Adrenal gland (tissue), 12 donors: ENCODE data around the gene INKA2. TPM values are rescaled to one million over a fixed set of nuclear protein-coding genes. Genes with fewer than 3 reads are reported as not detected.

Experiments
- DNase-seq, 7 donors: peaks; one replicate each; pipeline ENCODE4 v3.0.0-alpha.2; 2019 to 2020
- H3K27ac ChIP-seq, 5 donors: fragments of 200-600 bp; sonication (generic) in 4 of 5; 1 replicate in 3 of 5; 2 replicates in 2 of 5; pipeline versions ENCODE4 v1.5.1 to v1.8.0; 2016 to 2020; ENCODE audit warnings: mild to moderate bottlenecking in 1 of 5
- H3K27me3 ChIP-seq: fragments of 200-600 bp; 2 replicates; pipeline ENCODE4 v1.8.0; 2021
- H3K36me3 ChIP-seq, 2 donors: fragments of 200-600 bp; replicated peaks in 1 of 2; 1 replicate in 1 of 2; 2 replicates in 1 of 2; pipeline versions ENCODE4 v1.5.1 to v1.8.0; 2018 to 2022
- H3K4me1 ChIP-seq, 2 donors: fragments of 200-600 bp; replicated peaks in 1 of 2; 1 replicate in 1 of 2; 2 replicates in 1 of 2; pipeline versions ENCODE4 v1.5.1 to v1.8.0; 2018 to 2021
- H3K4me3 ChIP-seq, 4 donors: fragments of 200-600 bp; sonication (generic) in 3 of 4; one replicate each; pipeline ENCODE4 v1.5.1; 2016 to 2018
- H3K9me3 ChIP-seq, 3 donors: fragments of 200-600 bp; sonication (generic) in 1 of 3; replicated peaks in 1 of 3; 1 replicate in 2 of 3; 2 replicates in 1 of 3; pipeline versions ENCODE4 v1.5.1 to v1.8.0; 2016 to 2021
- CTCF ChIP-seq, 6 experiments: fragments of 450-650 bp in 4 of 6; fragments of 200-600 bp in 2 of 6; sonication (generic) in 1 of 6; IDR thresholded peaks; 1 replicate in 5 of 6; 2 replicates in 1 of 6; pipeline versions ENCODE4 v1.5.1 to v1.8.0; 2016 to 2021; ENCODE audit warnings: antibody characterized with exemption in 6 of 6, mild to moderate bottlenecking in 2 of 6, moderate library complexity in 1 of 6
- POLR2A ChIP-seq, 2 donors: fragments of 450-650 bp; IDR thresholded peaks; one replicate each; pipeline ENCODE4 v1.6.1; 2017; ENCODE audit warnings: antibody characterized with exemption in 2 of 2, mild to moderate bottlenecking in 2 of 2, moderate library complexity in 1 of 2
- WGBS, 4 donors: extraction: QIAGEN DNeasy Blood & Tissue Kit in 2 of 4; methylation state at CpG; one replicate each; pipeline versions ENCODE4 v1.1.5 to v1.1.7; 2013 to 2017; 5-methylcytosine and 5-hydroxymethylcytosine counted together
- intact Hi-C, 2 donors: fragments of 100-400 bp; cut with DNase I; formaldehyde crosslinking; loops; one replicate each; pipeline versions ENCODE4 v1.14.1 to v1.15.0; 2022 to 2023
- polyA plus RNA-seq, 3 donors: library from polyadenylated mRNA; stranded (reverse); fragments of 200-250 nt in 2 of 3; fragments of 350-450 nt in 1 of 3; fragmentation: Illumina TruSeq in 1 of 3; extraction: RNeasy Lipid Tissue Mini Kit (QIAGEN cat#74804) in 1 of 3; gene quantifications; one replicate each; pipeline ENCODE4 v1.2.3, GENCODE V29; 2013 to 2014
- total RNA-seq, 9 donors: library from RNA; depleted of rRNA in 4 of 9; stranded (reverse); fragments of >200 nt in 4 of 9; fragments of 120-200 nt in 1 of 9; fragmentation: NEBNext Ultra II Directional in 1 of 9; extraction: Animal tissue kit (Norgen Biotek cat#: 25700) in 1 of 9; gene quantifications; one replicate each; pipeline versions ENCODE4 v1.1.0 to v1.2.4, GENCODE V29; 2013 to 2023
- donor health status: healthy with polysubstance abuse.
- donor health status: Bipolar disorder and iron deficiency.
- donor health status: DM: yes; HTN: yes; CAD: no.
- donor health status: DM: no; HTN: no; CAD: no.
- donor health status: DM: no; HTN: no; CAD: no.
- donor health status: DM: yes; HTN: yes; CAD: no.

The INKA2 gene
- total and polyA plus RNA-seq, 12 donors, result 0.61 to 4.7 (median 0.98) TPM; not detected in 1

- no peaks in the 10 kb centered on the region for H3K4me1 ChIP-seq
- peaks cover 0 to 38% of the 10 kb centered on the region in 2 donors for H3K36me3 ChIP-seq
- intact Hi-C loops, result no loop called here
Measured at GRCh38 chr1:111768625-111769024, 29.4 kb upstream of the INKA2 start.

DNA sequence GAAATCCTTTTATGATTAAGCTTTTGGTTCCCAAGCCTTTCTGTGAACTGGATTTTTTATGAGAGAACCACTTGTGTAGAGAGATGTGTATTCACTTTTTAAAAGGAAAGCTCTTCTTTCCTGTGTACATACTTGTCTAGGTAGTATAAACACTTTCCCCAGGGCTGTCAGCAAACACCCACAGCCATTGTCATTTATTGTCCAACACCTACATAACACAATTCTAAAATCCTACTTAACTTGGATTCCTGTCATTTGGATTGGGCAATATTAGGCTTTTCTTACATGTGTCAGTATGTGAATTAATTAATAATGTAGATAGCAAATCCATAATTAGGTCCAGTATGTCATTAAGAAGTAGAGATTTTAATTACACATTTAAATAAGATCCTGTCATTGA lies 28.8 kb upstream of the INKA2 start:
- H3K4me3 ChIP-seq, result no peak overlapping the region
- no peaks in the 10 kb centered on the region for H3K9me3 ChIP-seq
- no peak for DNase-seq
- no peaks in the 10 kb centered on the region for H3K27me3 ChIP-seq
- TF ChIP-seq CTCF (IDR thresholded peaks at IDR 0.05) (no peak), POLR2A (IDR thresholded peaks at IDR 0.05) (no peak)
- H3K27ac ChIP-seq, result no peak overlapping the region
- peaks cover 0 to 44% of the 10 kb centered on the region in 2 donors for H3K36me3 ChIP-seq
- no peaks in the 10 kb centered on the region for H3K4me1 ChIP-seq
- intact Hi-C loops, result no loop called here

More at GRCh38 chr1:111768625-111769024, 29.4 kb upstream of the INKA2 start:
- H3K9me3 ChIP-seq, result no peaks in the 10 kb centered on the region
- no peak overlapping the region for H3K27ac ChIP-seq
- H3K27me3 ChIP-seq, result no peaks in the 10 kb centered on the region
- H3K4me3 ChIP-seq, result no peak overlapping the region
- DNase-seq, result no peak
- TF ChIP-seq POLR2A (IDR thresholded peaks at IDR 0.05) (no peak), CTCF (IDR thresholded peaks at IDR 0.05) (no peak)

DNA sequence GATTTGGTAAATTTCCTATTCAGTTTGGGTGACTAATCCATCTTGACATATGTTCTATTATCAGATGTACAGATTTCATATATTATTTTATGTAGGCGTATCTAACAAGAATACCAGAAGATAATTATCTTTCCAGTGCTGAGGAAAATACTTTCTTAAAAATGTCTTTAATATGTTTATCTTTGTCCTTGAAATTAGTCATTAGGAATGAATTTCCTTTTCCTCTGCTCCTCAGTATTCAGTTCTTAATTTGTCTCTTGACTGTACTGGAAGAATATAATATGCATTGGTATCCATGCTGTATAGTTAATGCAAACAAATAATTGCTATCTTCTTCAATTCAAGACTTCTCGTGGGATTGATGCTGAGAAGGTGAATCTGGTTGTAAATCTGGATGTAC lies 23.1 kb upstream of the INKA2 start:
- intact Hi-C loops, result no loop called here
- WGBS, 4 donors, result 87 to 91% (median 88%) methylated on average over 2 of the region's 2 CpGs

GRCh38 chr1:111761717-111762116 lies 22.5 kb upstream of the INKA2 start:
- Histone ChIP-seq H3K9me3 (no peaks in the 10 kb centered on the region), H3K4me1 (peaks cover 3 to 6% of the 10 kb centered on the region in 2 donors), H3K27me3 (no peaks in the 10 kb centered on the region), H3K27ac (no peak overlapping the region), H3K36me3 (peaks cover 0 to 65% of the 10 kb centered on the region in 2 donors), H3K4me3 (no peak overlapping the region)
- WGBS, 4 donors, result 93 to 97% (median 96%) methylated on average over 2 of the region's 2 CpGs
- no peak for TF ChIP-seq POLR2A (IDR thresholded peaks at IDR 0.05)
- no peak for TF ChIP-seq CTCF (IDR thresholded peaks at IDR 0.05)
- intact Hi-C loops, result no loop called here
- DNase-seq, result no peak

More for the DNA sequence above, 23.1 kb upstream of the INKA2 start:
- Histone ChIP-seq H3K4me3 (no peak overlapping the region), H3K36me3 (peaks cover 0 to 71% of the 10 kb centered on the region in 2 donors), H3K27ac (no peak overlapping the region), H3K27me3 (no peaks in the 10 kb centered on the region), H3K9me3 (no peaks in the 10 kb centered on the region), H3K4me1 (peaks cover 0 to under 1% of the 10 kb centered on the region in 2 donors)
- TF ChIP-seq CTCF (IDR thresholded peaks at IDR 0.05), result no peak
- no peak for TF ChIP-seq POLR2A (IDR thresholded peaks at IDR 0.05)
- no peak for DNase-seq
